ENCODE measurements around the gene POP4. TPM values are rescaled to one million over a fixed set of nuclear protein-coding genes. Genes with fewer than 3 reads are reported as not detected.

The POP4 gene
- total and polyA plus RNA-seq, 2 of the 13 experiments (the other 11 are each of a cell fraction or from before 2014, with no cell fraction given), result 32.2 to 84.0 TPM

DNA sequence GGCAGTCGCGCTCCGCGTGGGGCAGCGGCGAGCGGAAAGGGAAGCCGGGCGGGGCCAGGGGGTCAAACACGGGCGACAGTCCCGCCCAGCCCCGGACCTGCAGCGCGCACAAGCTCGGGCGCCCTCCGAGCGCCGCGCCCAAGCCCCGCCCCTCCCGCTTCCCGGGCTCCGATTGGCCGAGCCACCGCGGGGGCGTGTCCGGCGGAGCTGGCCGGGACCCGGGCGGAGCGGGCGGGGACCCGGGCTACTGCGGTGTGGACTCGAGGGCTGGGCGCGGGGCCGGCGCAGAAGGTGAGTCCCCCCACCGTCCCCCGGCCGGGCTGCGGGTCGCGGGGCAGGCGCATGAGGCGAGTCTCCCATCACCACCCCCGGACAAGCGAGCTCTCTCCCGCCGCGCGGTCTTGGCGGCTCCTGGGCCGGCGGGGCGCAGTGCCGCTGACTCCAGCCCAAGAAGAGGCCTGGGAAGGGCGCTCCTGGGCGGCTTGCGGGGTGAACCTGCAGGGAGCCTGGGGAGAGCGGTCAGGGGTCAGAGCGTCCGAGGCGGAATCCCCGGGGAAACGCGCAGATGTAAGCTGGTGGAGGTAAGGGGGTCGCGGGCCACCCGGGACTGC, 59.2 kb downstream of the POP4 start, which contains the start of gene PLEKHF1 (continued):
- TF ChIP-seq, protein P1, sequence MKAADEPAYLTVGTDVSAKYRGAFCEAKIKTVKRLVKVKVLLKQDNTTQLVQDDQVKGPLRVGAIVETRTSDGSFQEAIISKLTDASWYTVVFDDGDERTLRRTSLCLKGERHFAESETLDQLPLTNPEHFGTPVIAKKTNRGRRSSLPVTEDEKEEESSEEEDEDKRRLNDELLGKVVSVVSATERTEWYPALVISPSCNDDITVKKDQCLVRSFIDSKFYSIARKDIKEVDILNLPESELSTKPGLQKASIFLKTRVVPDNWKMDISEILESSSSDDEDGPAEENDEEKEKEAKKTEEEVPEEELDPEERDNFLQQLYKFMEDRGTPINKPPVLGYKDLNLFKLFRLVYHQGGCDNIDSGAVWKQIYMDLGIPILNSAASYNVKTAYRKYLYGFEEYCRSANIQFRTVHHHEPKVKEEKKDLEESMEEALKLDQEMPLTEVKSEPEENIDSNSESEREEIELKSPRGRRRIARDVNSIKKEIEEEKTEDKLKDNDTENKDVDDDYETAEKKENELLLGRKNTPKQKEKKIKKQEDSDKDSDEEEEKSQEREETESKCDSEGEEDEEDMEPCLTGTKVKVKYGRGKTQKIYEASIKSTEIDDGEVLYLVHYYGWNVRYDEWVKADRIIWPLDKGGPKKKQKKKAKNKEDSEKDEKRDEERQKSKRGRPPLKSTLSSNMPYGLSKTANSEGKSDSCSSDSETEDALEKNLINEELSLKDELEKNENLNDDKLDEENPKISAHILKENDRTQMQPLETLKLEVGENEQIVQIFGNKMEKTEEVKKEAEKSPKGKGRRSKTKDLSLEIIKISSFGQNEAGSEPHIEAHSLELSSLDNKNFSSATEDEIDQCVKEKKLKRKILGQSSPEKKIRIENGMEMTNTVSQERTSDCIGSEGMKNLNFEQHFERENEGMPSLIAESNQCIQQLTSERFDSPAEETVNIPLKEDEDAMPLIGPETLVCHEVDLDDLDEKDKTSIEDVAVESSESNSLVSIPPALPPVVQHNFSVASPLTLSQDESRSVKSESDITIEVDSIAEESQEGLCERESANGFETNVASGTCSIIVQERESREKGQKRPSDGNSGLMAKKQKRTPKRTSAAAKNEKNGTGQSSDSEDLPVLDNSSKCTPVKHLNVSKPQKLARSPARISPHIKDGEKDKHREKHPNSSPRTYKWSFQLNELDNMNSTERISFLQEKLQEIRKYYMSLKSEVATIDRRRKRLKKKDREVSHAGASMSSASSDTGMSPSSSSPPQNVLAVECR (CRISPR knock-in tag; IDR thresholded peaks at IDR 0.05; ENCODE audit: borderline replicate concordance), result peak; percentile 40; the same call in 1 of the 2 replicates
- TF ChIP-seq TOE1 (CRISPR knock-in tag; IDR thresholded peaks at IDR 0.05) (no peak), ZMYM2 (CRISPR knock-in tag; IDR thresholded peaks at IDR 0.05) (no peak), ZZZ3 (CRISPR knock-in tag; IDR thresholded peaks at IDR 0.05; ENCODE audit: borderline replicate concordance) (no peak), ARNT2 (CRISPR knock-in tag; IDR thresholded peaks at IDR 0.05; ENCODE audit: low read depth) (peak; percentile 45; the same call in 1 of the 2 replicates), CCAR2 (optimal IDR thresholded peaks at IDR 0.05; ENCODE audit: low read depth, low read length) (no peak), ZEB1 (IDR thresholded peaks at IDR 0.05; ENCODE audit: insufficient replicate concordance, low read depth) (no peak), MEF2D (CRISPR knock-in tag; IDR thresholded peaks at IDR 0.05) (no peak), MXD4 (CRISPR knock-in tag; IDR thresholded peaks at IDR 0.05) (0 out of 2 replicates have a peak, but pooled peaks have one; percentile 14), RBM39 (IDR thresholded peaks at IDR 0.05; ENCODE audit: low read depth, low read length, poor library complexity, severe bottlenecking) (peak; percentile 31), SP4 (CRISPR knock-in tag; IDR thresholded peaks at IDR 0.05) (peak; percentile 93), ZNF572 (CRISPR knock-in tag; IDR thresholded peaks at IDR 0.05) (no peak)
- TF ChIP-seq, protein P2, sequence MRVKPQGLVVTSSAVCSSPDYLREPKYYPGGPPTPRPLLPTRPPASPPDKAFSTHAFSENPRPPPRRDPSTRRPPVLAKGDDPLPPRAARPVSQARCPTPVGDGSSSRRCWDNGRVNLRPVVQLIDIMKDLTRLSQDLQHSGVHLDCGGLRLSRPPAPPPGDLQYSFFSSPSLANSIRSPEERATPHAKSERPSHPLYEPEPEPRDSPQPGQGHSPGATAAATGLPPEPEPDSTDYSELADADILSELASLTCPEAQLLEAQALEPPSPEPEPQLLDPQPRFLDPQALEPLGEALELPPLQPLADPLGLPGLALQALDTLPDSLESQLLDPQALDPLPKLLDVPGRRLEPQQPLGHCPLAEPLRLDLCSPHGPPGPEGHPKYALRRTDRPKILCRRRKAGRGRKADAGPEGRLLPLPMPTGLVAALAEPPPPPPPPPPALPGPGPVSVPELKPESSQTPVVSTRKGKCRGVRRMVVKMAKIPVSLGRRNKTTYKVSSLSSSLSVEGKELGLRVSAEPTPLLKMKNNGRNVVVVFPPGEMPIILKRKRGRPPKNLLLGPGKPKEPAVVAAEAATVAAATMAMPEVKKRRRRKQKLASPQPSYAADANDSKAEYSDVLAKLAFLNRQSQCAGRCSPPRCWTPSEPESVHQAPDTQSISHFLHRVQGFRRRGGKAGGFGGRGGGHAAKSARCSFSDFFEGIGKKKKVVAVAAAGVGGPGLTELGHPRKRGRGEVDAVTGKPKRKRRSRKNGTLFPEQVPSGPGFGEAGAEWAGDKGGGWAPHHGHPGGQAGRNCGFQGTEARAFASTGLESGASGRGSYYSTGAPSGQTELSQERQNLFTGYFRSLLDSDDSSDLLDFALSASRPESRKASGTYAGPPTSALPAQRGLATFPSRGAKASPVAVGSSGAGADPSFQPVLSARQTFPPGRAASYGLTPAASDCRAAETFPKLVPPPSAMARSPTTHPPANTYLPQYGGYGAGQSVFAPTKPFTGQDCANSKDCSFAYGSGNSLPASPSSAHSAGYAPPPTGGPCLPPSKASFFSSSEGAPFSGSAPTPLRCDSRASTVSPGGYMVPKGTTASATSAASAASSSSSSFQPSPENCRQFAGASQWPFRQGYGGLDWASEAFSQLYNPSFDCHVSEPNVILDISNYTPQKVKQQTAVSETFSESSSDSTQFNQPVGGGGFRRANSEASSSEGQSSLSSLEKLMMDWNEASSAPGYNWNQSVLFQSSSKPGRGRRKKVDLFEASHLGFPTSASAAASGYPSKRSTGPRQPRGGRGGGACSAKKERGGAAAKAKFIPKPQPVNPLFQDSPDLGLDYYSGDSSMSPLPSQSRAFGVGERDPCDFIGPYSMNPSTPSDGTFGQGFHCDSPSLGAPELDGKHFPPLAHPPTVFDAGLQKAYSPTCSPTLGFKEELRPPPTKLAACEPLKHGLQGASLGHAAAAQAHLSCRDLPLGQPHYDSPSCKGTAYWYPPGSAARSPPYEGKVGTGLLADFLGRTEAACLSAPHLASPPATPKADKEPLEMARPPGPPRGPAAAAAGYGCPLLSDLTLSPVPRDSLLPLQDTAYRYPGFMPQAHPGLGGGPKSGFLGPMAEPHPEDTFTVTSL (CRISPR knock-in tag; IDR thresholded peaks at IDR 0.05; ENCODE audit: borderline replicate concordance), result no peak
- TF ChIP-seq, protein P3, sequence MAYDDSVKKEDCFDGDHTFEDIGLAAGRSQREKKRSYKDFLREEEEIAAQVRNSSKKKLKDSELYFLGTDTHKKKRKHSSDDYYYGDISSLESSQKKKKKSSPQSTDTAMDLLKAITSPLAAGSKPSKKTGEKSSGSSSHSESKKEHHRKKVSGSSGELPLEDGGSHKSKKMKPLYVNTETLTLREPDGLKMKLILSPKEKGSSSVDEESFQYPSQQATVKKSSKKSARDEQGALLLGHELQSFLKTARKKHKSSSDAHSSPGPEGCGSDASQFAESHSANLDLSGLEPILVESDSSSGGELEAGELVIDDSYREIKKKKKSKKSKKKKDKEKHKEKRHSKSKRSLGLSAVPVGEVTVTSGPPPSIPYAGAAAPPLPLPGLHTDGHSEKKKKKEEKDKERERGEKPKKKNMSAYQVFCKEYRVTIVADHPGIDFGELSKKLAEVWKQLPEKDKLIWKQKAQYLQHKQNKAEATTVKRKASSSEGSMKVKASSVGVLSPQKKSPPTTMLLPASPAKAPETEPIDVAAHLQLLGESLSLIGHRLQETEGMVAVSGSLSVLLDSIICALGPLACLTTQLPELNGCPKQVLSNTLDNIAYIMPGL (CRISPR knock-in tag; IDR thresholded peaks at IDR 0.05; ENCODE audit: borderline replicate concordance in 1 of 2, low read depth in 1 of 2), result 0 out of 4 replicates have a peak, but pooled peaks of 1 of the 2 experiments have one; percentile 29
- TF ChIP-seq, protein P4, sequence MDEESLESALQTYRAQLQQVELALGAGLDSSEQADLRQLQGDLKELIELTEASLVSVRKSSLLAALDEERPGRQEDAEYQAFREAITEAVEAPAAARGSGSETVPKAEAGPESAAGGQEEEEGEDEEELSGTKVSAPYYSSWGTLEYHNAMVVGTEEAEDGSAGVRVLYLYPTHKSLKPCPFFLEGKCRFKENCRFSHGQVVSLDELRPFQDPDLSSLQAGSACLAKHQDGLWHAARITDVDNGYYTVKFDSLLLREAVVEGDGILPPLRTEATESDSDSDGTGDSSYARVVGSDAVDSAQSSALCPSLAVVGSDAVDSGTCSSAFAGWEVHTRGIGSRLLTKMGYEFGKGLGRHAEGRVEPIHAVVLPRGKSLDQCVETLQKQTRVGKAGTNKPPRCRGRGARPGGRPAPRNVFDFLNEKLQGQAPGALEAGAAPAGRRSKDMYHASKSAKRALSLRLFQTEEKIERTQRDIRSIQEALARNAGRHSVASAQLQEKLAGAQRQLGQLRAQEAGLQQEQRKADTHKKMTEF (CRISPR knock-in tag; IDR thresholded peaks at IDR 0.05), result no peak
